DMS153 treated with DMSO at 0.1 percent for 48 hours (cell line): Measurements from ENCODE around the gene IL1RAP.
"Not testable (repeated sequence)": the region's sequence is repeated elsewhere in the genome, so short reads cannot be mapped to it uniquely, and the experiment has no call there.

Source experiments
- DNase-seq: peaks from one replicate; lab custom pipeline; 2025; ENCODE audit not compliant: unreplicated experiment; lab: John Stamatoyannopoulos, UW

Gene IL1RAP

DNA sequence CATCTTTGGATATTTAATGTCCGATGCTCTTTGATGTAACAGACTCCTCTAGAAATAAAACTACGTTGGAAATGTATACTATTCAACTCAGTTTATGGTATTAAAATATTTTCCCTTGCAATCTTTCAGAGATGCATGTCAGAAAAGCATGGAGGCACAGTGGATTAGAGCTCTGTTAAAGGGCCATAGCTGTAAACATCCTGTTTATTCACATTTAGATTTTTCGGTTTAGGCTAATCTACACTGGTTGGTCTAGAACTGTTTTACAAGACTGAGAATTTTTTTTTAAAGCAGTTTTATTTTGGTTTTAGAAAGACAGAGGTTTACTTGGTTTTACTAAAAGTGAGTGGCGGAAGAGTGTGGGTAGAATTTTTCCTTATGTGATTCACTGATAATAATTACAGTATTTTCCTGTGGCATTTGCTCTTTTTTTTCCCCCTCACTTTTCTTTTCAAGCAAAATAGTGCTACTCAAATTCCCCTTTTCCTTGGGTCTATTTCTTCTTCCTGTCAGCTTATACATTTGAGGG lies 132.1 kb downstream of the IL1RAP start:
- no peak for DNase-seq

GRCh38 chr3:190646996-190647395 lies 133.1 kb downstream of the IL1RAP start:
- no peak for DNase-seq

- DNase-seq: no peak
Measured at GRCh38 chr3:190655933-190656332, 142.0 kb downstream of the IL1RAP start.

GRCh38 chr3:190658106-190658505 lies 144.2 kb downstream of the IL1RAP start:
- no peak for DNase-seq

DNA sequence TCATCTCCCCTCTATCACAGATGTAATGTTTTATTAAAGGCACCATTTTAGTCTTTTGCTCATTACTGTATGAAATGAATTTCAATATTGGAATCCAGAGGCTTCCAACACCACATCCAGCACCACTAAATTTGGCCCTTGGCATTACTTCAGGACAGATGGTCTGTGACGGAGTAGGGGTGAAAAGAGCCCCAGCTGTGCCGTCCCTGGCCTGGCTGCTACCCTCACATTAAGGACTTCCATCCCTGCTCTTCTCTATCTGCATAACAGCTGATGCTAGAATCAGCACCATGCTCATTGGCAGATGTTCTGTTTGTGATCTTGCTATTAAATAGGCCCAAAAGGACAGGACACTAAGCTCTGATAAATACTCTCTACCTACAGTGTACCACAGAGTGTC lies 152.9 kb downstream of the IL1RAP start:
- no peak for DNase-seq

- DNase-seq: no peak
Measured at GRCh38 chr3:190671658-190672057, 157.8 kb downstream of the IL1RAP start.

- DNase-seq: no peak
Measured at GRCh38 chr3:190673148-190673547, 159.3 kb downstream of the IL1RAP start.

GRCh38 chr3:190676481-190676880 lies 162.6 kb downstream of the IL1RAP start:
- no peak for DNase-seq

DNA sequence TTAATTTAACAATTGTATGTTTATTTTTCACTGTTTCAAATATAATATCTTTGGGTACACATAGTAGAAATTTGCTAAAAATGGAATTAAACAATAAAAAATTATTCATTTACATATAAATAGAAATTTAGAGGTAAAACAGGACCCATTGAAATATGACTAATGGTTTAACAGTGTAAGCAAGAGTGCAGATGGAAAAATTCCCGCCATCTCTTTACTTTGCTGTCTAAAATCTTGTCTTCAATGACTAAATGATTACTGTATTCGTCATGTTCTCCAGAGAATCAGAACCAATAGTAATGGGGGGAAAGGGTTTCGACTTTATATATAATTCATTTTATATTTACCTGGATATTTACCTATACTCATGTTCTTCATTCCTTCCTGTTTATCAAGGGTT lies 163.1 kb downstream of the IL1RAP start:
- DNase-seq: no peak

- DNase-seq: not testable (repeated sequence)
Measured at GRCh38 chr3:190677868-190678267, 164.0 kb downstream of the IL1RAP start.

- no peak for DNase-seq
Measured at GRCh38 chr3:190680691-190681090, 166.8 kb downstream of the IL1RAP start.

GRCh38 chr3:190684776-190685175 lies 170.9 kb downstream of the IL1RAP start:
- DNase-seq: no peak

GRCh38 chr3:190686011-190686410 lies 172.1 kb downstream of the IL1RAP start:
- no peak for DNase-seq

DNA sequence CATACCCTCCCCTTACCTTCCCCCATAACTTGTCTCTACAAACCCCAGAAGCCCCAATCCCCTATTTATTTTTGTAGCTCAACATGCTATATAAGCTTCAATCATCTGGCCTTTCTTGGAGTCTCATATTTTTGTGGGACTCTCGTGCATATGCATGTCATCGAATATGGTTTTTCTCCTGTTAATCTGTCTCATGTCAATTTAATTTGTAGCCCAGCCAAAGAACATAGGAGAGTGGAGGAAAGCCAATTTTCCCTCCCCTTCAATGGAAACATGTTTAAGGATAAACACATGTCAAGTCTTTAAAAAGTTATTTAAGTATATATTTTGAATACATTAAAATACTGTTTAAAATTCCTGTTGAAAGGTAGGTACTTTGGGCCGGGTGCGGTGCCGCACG lies 176.4 kb downstream of the IL1RAP start:
- DNase-seq: no peak

DNA sequence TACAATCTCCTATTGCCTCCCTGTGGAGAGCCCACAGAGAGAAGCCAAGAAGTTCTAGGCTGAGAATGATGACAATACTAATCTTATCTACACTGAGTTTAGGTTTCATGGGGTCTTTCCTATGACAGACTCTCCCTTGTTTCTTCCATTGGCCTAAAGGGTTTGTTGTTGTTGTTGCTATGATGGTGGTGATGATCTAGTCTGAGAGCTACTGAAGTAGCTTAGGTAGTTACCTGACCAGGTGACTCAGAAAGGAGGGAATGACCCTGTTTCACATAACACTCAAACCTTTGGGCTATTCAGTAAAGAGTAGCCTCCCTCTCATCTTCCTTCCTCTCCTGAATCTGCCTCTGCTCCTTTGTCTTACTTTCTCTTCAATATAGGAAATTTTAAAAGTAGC lies 178.4 kb downstream of the IL1RAP start:
- DNase-seq: no peak

DNA sequence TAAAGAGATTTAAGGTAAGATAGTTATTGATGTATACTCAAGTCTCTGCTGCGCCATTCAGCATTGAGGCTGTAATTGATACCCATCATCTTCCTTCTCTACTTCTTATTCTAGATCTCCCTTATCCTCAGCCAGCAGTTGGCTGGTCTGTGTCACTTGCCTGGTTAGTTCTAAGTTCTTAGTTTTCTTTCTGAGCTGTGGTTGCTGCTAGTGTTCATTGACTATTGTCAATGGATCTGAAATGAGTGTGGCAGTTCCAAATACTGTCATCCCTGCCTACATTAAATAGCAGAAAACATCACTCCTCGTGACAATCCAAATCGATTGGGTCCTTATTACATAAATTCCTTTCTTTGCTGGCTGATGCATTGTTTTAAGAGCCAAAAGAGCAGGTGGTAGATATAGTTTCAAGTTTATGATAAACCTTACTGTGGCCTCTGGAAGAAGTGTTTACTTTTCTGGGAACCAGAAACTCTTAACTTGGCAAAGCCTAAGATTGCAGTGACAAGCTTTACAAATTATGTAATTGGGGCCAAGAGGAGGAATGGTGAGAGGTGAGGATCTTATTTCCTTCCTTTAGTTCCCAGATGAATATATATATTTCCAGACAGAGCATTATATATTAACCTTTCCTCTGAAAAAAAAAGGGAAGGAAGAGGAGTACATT lies 180.6 kb downstream of the IL1RAP start:
- no peak for DNase-seq

DNA sequence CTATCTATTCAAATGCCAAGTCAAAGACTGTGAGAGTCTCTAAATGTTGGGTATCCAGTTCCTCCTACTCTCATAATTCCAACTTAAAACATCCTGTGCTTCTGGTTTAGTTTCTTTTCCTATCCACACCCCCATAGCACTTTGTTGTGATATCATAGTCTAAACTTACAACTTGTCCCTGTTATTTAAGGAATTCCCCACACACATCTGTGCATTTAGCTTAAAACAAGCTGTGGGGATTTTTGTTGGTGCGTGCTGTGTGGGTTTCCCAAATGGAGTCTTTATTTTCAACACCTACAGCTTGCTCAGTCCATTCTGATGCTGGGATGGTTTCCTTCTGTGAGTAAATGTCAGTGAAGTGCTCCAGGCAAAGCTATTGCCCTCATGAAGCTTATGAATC lies 181.3 kb downstream of the IL1RAP start:
- DNase-seq: no peak

DNA sequence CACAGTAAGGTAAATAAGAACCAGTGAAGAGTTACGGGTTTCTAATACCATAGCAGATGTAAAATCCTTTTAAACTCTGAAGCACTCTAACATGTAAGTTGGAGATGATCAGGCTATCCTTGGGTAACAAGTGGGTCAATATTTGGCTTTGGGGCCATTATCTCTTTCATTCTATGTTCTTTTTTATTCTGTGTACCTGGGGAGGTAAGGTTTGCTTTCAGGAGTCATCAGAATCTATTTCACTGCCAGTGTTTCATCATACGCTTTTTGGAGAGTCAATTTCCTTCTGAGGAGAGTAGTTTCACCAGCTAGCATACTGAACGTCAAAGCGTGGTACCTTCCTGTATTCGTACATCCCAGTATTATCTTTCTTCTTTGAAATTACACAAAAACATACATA lies 182.1 kb downstream of the IL1RAP start:
- peak; percentile 21 for DNase-seq

DNA sequence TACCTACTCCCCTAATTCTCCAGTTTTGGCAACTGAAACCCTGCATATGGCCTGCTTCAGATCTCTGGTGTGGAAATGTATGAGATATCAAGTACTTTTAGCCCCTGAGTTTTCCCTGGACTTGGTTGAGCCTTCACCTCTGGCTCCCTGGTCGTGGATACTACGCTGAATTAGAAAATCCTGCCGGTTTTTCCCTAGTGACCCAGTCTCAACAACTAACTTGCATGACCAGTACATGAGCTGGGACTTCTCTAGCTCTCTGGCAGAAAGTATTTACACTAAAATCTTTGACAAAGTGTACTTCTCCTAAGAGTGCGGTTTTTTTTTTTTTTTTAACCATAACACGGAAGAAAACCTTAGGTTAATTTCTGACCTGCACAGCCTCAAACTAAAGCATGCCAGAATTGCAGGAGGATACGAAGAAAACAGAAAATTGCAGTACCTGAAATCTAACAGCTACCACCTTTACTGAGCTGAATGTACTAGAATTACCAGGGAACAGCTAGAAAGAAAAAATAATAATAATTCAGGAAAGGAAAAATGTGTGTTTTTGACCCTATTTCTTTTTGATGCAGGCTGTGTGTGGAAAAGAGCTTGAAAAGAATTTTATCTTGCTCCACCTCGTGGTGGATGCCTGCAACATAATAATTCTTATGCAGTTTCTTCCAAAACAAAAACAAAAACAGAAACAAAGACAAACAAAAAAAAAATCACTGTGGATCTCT lies 183.1 kb downstream of the IL1RAP start:
- DNase-seq: no peak

- no peak for DNase-seq
Measured at GRCh38 chr3:190697502-190697830, 183.6 kb downstream of the IL1RAP start.

DNA sequence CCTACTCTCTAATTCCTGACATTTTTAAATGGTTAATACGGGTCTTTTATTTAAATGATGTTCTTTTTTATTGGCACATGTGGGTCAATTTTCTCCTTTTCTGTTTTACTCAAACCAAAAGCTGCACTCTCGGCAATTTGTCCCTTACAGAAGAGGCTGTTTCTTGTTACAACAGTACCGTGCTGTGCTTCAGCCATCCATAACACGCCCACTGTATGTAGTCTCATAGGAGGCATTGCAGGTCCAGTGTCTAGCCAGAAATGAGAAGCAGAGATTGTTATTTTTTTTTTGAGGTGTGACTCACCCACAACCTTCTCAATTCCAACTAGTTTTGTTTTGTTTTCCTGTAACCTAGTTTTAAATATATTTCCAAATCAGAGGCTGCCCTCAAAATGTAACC lies 184.0 kb downstream of the IL1RAP start:
- DNase-seq: no peak

- no peak for DNase-seq
Measured at GRCh38 chr3:190699776-190700175, 185.9 kb downstream of the IL1RAP start.

DNA sequence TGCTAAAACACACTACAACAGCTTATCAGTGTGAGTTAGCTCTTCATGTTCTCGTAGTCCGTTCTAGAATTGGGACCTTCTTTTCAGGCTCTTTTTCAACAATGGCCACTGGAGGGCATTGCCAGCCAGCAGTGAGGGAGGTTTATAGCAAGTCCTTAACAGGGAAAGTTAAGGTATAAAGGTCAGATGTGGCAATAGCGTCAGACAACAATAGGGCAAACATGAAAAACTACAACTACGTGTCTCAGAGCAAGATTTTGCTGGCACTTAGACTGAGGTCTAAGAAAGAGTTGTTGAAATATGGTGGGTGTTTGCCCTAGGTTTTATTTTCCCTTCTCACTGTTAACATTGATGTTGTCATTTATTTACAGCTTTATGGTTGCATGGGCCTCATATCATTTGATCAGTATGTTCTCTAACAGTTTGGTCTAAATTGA lies 187.2 kb downstream of the IL1RAP start:
- DNase-seq: peak; percentile 47
